CD4-positive, alpha-beta memory T cell (primary cell): Measurements from ENCODE around the gene SLC38A2. TPM values are rescaled to one million over a fixed set of nuclear protein-coding genes. Genes with fewer than 3 reads are reported as not detected.

ENCODE experiments used
- CTCF ChIA-PET: fragments of 350-600 bp; sonication (Branson Sonifier 250); formaldehyde crosslinking; loops from one replicate; lab custom pipeline; 2021; ENCODE audit warnings: inconsistent platforms; ENCODE audit not compliant: partially characterized antibody; lab: Charles Lee
- POLR2A ChIA-PET: fragments of 350-600 bp; sonication (Branson Sonifier 250); formaldehyde crosslinking; loops from one replicate; lab custom pipeline; 2021; ENCODE audit not compliant: partially characterized antibody; lab: Charles Lee
- DNase-seq, 5 donors: peaks; one replicate each; pipeline versions ENCODE4 v3.0.0 to v3.0.0-alpha.2; 2020 to 2022; ENCODE audit warnings: mixed read lengths in 1 of 5
- H3K27ac ChIP-seq: one replicate; pipeline ENCODE4 v1.7.0; 2013; ENCODE audit warnings: low read depth, low read length
- H3K27me3 ChIP-seq: 2 replicates; pipeline ENCODE4 v1.7.0; 2013; ENCODE audit warnings: mild to moderate bottlenecking, low read length, moderate library complexity; ENCODE audit not compliant: insufficient read depth
- H3K36me3 ChIP-seq: 2 replicates; pipeline ENCODE4 v1.7.0; 2013; ENCODE audit warnings: mild to moderate bottlenecking, low read length, moderate library complexity; ENCODE audit not compliant: insufficient read depth
- H3K4me1 ChIP-seq: 2 replicates; pipeline ENCODE4 v1.7.0; 2013; ENCODE audit warnings: mild to moderate bottlenecking, low read length, moderate library complexity; ENCODE audit not compliant: insufficient read depth
- H3K4me3 ChIP-seq, 2 donors: one replicate each; pipeline ENCODE4 v1.7.0; 2013; ENCODE audit warnings: low read length in 2 of 2, mild to moderate bottlenecking in 1 of 2
- H3K9me3 ChIP-seq, 2 donors: one replicate each; pipeline ENCODE4 v1.7.0; 2013; ENCODE audit warnings: low read length in 2 of 2, control low read depth in 1 of 2; ENCODE audit not compliant: control insufficient read depth in 1 of 2
- H3K27ac Mint-ChIP-seq, 7 donors: one replicate each; pipeline ENCODE4 v1.8.0; 2020 to 2021; ENCODE audit warnings: mixed read lengths in 7 of 7, mild to moderate bottlenecking in 6 of 7, inconsistent platforms in 3 of 7, moderate library complexity in 3 of 7
- H3K27me3 Mint-ChIP-seq, 2 donors: one replicate each; pipeline ENCODE4 v1.8.0; 2020 to 2021; ENCODE audit warnings: mixed read lengths in 2 of 2
- H3K36me3 Mint-ChIP-seq, 2 donors: one replicate each; pipeline ENCODE4 v1.8.0; 2020 to 2021; ENCODE audit warnings: mixed read lengths in 2 of 2, inconsistent platforms in 1 of 2, mild to moderate bottlenecking in 1 of 2
- H3K4me1 Mint-ChIP-seq, 4 donors: one replicate each; pipeline ENCODE4 v1.8.0; 2020 to 2021; ENCODE audit warnings: mixed read lengths in 4 of 4, mild to moderate bottlenecking in 1 of 4
- H3K4me3 Mint-ChIP-seq, 8 donors: one replicate each; pipeline ENCODE4 v1.8.0; 2020 to 2021; ENCODE audit warnings: mixed read lengths in 8 of 8, mild to moderate bottlenecking in 7 of 8, moderate library complexity in 6 of 8, inconsistent platforms in 3 of 8
- H3K9me3 Mint-ChIP-seq, 8 donors: one replicate each; pipeline ENCODE4 v1.8.0; 2020 to 2021; ENCODE audit warnings: mixed read lengths in 8 of 8, mild to moderate bottlenecking in 5 of 8, inconsistent platforms in 3 of 8, moderate library complexity in 1 of 8
- intact Hi-C: fragments of 100-400 bp; cut with micrococcal nuclease; formaldehyde crosslinking; loops from one replicate; pipeline ENCODE4 v1.15.1; 2023
- polyA plus RNA-seq, 2 donors: library from polyadenylated mRNA; unstranded; fragments of 300-500 nt; fragmentation: Illumina TruSeq; gene quantifications; one replicate each; pipeline ENCODE4 v1.2.3, GENCODE V29; 2021
- total RNA-seq, 2 experiments: library from RNA; stranded (reverse); gene quantifications; one replicate each; pipeline ENCODE4 v1.2.3, GENCODE V29; 2021

SLC38A2 gene
- total and polyA plus RNA-seq, 4 experiments from 2014 or later: 46.8 to 208 (median 137) TPM

GRCh38 chr12:46395388-46395787, 22.8 kb upstream of the SLC38A2 start:
- no peak overlapping the region for H3K27ac ChIP-seq
- H3K36me3 Mint-ChIP-seq: peaks cover 5 to 26% of the 10 kb centered on the region in 2 donors
- H3K9me3 ChIP-seq: no peaks in the 10 kb centered on the region
- no peak overlapping the region for H3K27ac Mint-ChIP-seq
- H3K4me3 ChIP-seq: no peak overlapping the region
- CTCF ChIA-PET: no interaction called here
- no peaks in the 10 kb centered on the region for H3K27me3 ChIP-seq
- peaks cover 12% of the 10 kb centered on the region for H3K4me1 ChIP-seq
- intact Hi-C loops: no loop called here
- no peaks in the 10 kb centered on the region for H3K36me3 ChIP-seq
- peaks cover 15 to 29% (median 20%) of the 10 kb centered on the region in 4 donors for H3K4me1 Mint-ChIP-seq
- H3K9me3 Mint-ChIP-seq: peaks cover 0 to 12% (median 3%) of the 10 kb centered on the region in 8 donors
- DNase-seq: no peak
- H3K4me3 Mint-ChIP-seq: no peak overlapping the region
- no peaks in the 10 kb centered on the region for H3K27me3 Mint-ChIP-seq
- POLR2A ChIA-PET: interaction anchor here (0.6 to 0.7 kb wide), 2 partner anchors 11 to 23 kb away, joined by 3 read pairs; no protein-coding TSS in a partner anchor

DNA sequence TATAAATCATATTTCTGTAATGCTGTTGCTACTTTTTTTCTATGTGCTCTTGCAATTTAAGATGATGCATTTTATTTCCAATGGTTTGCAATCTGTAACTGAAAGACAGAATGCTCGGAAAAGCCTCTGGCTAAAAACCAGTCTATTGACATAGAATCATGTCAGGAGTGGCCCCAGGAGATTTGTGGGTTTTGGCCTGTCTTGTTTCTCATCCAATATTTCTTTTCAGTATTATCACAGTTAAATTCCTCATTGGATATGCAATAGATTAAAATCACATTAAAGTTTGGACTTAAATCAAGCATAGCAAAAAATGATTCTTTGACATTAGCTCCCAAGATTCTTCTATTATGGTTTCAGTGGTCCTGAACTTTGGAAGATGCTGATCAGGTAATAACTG, 19.1 kb upstream of the SLC38A2 start:
- Histone ChIP-seq H3K4me1 (peaks cover 15% of the 10 kb centered on the region), H3K27ac (no peak overlapping the region), H3K4me3 (no peak overlapping the region), H3K27me3 (no peaks in the 10 kb centered on the region), H3K9me3 (no peaks in the 10 kb centered on the region), H3K36me3 (no peaks in the 10 kb centered on the region)
- peaks cover 11 to 25% (median 16%) of the 10 kb centered on the region in 4 donors for H3K4me1 Mint-ChIP-seq
- H3K9me3 Mint-ChIP-seq: peaks cover 0 to 2% (median 0%) of the 10 kb centered on the region in 8 donors
- H3K4me3 Mint-ChIP-seq: no peak overlapping the region
- CTCF ChIA-PET: no interaction called here
- DNase-seq: no peak
- POLR2A ChIA-PET: interaction anchor here (1.1 kb wide), 1 partner anchor 132 kb away, joined by 3 read pairs; no protein-coding TSS in a partner anchor
- intact Hi-C loops: no loop called here
- H3K27ac Mint-ChIP-seq: peak overlapping the region in 1 of 7 donors; percentile 6
- H3K27me3 Mint-ChIP-seq: no peaks in the 10 kb centered on the region
- peaks cover 13 to 31% of the 10 kb centered on the region in 2 donors for H3K36me3 Mint-ChIP-seq

GRCh38 chr12:46390881-46391280, 18.3 kb upstream of the SLC38A2 start:
- Mint-ChIP-seq H3K4me3 (no peak overlapping the region), H3K27me3 (no peaks in the 10 kb centered on the region), H3K36me3 (peaks cover 13 to 31% of the 10 kb centered on the region in 2 donors), H3K9me3 (peaks cover 0 to 2% (median 0%) of the 10 kb centered on the region in 8 donors), H3K4me1 (peaks cover 11 to 25% (median 16%) of the 10 kb centered on the region in 4 donors), H3K27ac (peak overlapping the region in 1 of 7 donors; percentile 37)
- H3K27me3 ChIP-seq: no peaks in the 10 kb centered on the region
- DNase-seq: no peak
- H3K9me3 ChIP-seq: no peaks in the 10 kb centered on the region
- no peak overlapping the region for H3K4me3 ChIP-seq
- CTCF ChIA-PET: no interaction called here
- POLR2A ChIA-PET: interaction anchor here (1.3 to 1.4 kb wide), 2 partner anchors 20 to 23 kb away, joined by 3 to 4 read pairs; no protein-coding TSS in a partner anchor
- intact Hi-C loops: no loop called here
- no peak overlapping the region for H3K27ac ChIP-seq
- peaks cover 15% of the 10 kb centered on the region for H3K4me1 ChIP-seq
- H3K36me3 ChIP-seq: no peaks in the 10 kb centered on the region

DNA sequence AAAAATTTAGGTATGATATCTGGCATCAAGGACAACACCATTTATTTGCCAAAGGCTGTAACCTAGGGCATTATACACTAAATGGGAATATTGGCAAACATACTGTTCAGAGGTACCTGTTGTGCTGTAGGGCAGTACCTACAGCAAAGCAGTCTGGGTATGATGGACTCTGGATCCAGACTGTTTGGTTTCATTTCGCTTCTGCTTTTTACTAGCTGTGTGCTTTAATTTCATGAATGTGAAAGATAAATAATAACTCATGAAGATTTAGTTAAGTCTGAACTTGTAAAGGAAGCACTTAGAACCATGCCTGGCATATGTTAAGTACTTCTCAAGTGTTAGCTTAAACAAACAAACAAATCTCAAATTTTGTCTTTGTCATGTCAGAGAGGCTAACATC, 17.7 kb upstream of the SLC38A2 start:
- H3K36me3 Mint-ChIP-seq: peaks cover 13 to 31% of the 10 kb centered on the region in 2 donors
- peaks cover 11 to 25% (median 17%) of the 10 kb centered on the region in 4 donors for H3K4me1 Mint-ChIP-seq
- intact Hi-C loops: no loop called here
- no peaks in the 10 kb centered on the region for H3K27me3 Mint-ChIP-seq
- Histone ChIP-seq H3K27me3 (no peaks in the 10 kb centered on the region), H3K9me3 (no peaks in the 10 kb centered on the region), H3K36me3 (no peaks in the 10 kb centered on the region), H3K4me3 (no peak overlapping the region), H3K27ac (no peak overlapping the region), H3K4me1 (peaks cover 15% of the 10 kb centered on the region)
- H3K27ac Mint-ChIP-seq: peak overlapping the region in 1 of 7 donors; percentile 37
- H3K4me3 Mint-ChIP-seq: no peak overlapping the region
- CTCF ChIA-PET: no interaction called here
- POLR2A ChIA-PET: interaction anchor here (1.3 to 1.4 kb wide), 2 partner anchors 19 to 22 kb away, joined by 3 to 4 read pairs; no protein-coding TSS in a partner anchor
- no peak for DNase-seq
- H3K9me3 Mint-ChIP-seq: no peaks in the 10 kb centered on the region

DNA sequence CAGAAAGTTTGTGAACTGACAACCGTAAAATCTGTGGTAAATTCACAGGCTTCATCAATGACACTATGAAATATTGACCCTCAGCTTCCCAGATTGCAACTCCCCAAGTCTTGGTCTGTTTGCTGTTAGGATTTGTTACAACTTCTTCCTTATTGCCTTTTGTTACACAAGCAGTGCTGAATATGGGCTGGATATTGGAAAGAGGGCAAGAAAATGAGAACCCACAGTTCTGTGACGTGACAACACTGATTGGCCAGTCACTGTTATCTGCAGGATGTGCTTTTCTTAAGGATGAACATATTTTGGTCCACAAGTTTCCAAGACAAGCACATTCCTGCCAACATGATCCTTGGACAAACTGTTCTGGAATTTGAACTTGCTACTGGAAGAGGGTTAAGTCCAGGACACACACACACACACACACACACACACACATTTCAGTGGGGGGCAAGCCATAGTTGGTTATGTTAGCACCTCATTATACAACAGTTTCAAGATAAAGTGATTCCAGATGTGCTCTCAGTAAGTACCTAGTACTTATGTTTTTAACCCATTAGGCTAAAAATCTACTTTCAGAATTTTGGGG, 16.6 kb upstream of the SLC38A2 start:
- H3K36me3 Mint-ChIP-seq: peaks cover 13 to 25% of the 10 kb centered on the region in 2 donors
- H3K4me1 Mint-ChIP-seq: peaks cover 14 to 29% (median 21%) of the 10 kb centered on the region in 4 donors
- intact Hi-C loops: no loop called here
- ChIA-PET CTCF (no interaction called here), POLR2A (no interaction called here)
- H3K4me3 Mint-ChIP-seq: no peak overlapping the region
- no peak for DNase-seq
- Histone ChIP-seq H3K4me1 (peaks cover 21% of the 10 kb centered on the region), H3K36me3 (no peaks in the 10 kb centered on the region), H3K27ac (no peak overlapping the region), H3K9me3 (no peaks in the 10 kb centered on the region), H3K27me3 (no peaks in the 10 kb centered on the region), H3K4me3 (no peak overlapping the region)
- no peaks in the 10 kb centered on the region for H3K27me3 Mint-ChIP-seq
- no peaks in the 10 kb centered on the region for H3K9me3 Mint-ChIP-seq
- peak overlapping the region in 1 of 7 donors; percentile 25 for H3K27ac Mint-ChIP-seq

GRCh38 chr12:46388427-46389021, 16.0 kb upstream of the SLC38A2 start:
- peaks cover 18 to 24% of the 10 kb centered on the region in 2 donors for H3K36me3 Mint-ChIP-seq
- CTCF ChIA-PET: no interaction called here
- no peaks in the 10 kb centered on the region for H3K9me3 ChIP-seq
- POLR2A ChIA-PET: interaction anchor here (2.1 kb wide), 1 partner anchor 17 kb away, joined by 7 read pairs; no protein-coding TSS in a partner anchor
- H3K9me3 Mint-ChIP-seq: no peaks in the 10 kb centered on the region
- H3K27me3 Mint-ChIP-seq: no peaks in the 10 kb centered on the region
- H3K36me3 ChIP-seq: no peaks in the 10 kb centered on the region
- H3K27me3 ChIP-seq: no peaks in the 10 kb centered on the region
- H3K27ac ChIP-seq: no peak overlapping the region
- peaks cover 16 to 35% (median 23%) of the 10 kb centered on the region in 4 donors for H3K4me1 Mint-ChIP-seq
- no peak overlapping the region for H3K4me3 ChIP-seq
- peak overlapping the region in 2 of 7 donors; percentile 5 to 14 for H3K27ac Mint-ChIP-seq
- no peak overlapping the region for H3K4me3 Mint-ChIP-seq
- no peak for DNase-seq
- H3K4me1 ChIP-seq: peaks cover 22% of the 10 kb centered on the region
- intact Hi-C loops: no loop called here

DNA sequence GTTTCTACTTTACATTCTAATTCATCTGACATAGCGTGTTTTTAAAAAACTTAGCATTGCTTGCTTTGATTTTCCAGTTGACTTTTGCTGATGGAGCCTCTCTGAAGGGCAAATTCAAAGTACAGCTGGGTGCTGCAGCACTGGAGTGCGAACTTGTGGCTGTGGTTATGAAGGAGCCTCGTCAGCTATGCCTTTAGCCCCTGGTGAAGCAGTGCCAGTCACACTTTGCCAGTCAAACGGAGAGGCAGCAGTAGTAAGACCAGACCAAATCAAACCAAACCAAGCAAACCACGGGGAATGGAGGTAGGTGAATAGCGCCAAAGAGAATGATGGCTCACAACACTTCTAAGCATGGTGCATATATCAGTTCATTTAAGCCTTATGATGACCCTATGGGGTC, 15.1 kb upstream of the SLC38A2 start:
- CTCF ChIA-PET: interaction anchor here (0.9 to 2.6 kb wide), 4 partner anchors 9 to 634 kb away, joined by 3 to 11 read pairs (median 4); no protein-coding TSS in a partner anchor

More for the DNA sequence above, 15.1 kb upstream of the SLC38A2 start:
- Histone ChIP-seq H3K9me3 (no peaks in the 10 kb centered on the region), H3K27ac (no peak overlapping the region), H3K36me3 (no peaks in the 10 kb centered on the region), H3K4me3 (no peak overlapping the region), H3K4me1 (peaks cover 24% of the 10 kb centered on the region), H3K27me3 (no peaks in the 10 kb centered on the region)
- Mint-ChIP-seq H3K36me3 (peaks cover 19 to 24% of the 10 kb centered on the region in 2 donors), H3K27me3 (no peaks in the 10 kb centered on the region), H3K27ac (peak overlapping the region in 1 of 7 donors; percentile 62), H3K4me1 (peaks cover 19 to 41% (median 25%) of the 10 kb centered on the region in 4 donors), H3K4me3 (peak overlapping the region in 2 of 8 donors; percentile 7 to 49), H3K9me3 (no peaks in the 10 kb centered on the region)
- DNase-seq: no peak
- POLR2A ChIA-PET: interaction anchor here (2.1 kb wide), 1 partner anchor 16 kb away, joined by 7 read pairs; no protein-coding TSS in a partner anchor
- intact Hi-C loops: no loop called here
